HTERT RPE-1 (cell line): Measurements from ENCODE around the gene FRAS1.
"Not testable (repeated sequence)": the region's sequence is repeated elsewhere in the genome, so short reads cannot be mapped to it uniquely, and the experiment has no call there.

Source experiments
- in situ Hi-C: fragments of 300-500 bp; cut with MboI; formaldehyde crosslinking; loops from 4 replicates; pipeline ENCODE4 v1.14.3; 2020; ENCODE audit warnings: low sequenced_read_pairs

The FRAS1 gene

DNA sequence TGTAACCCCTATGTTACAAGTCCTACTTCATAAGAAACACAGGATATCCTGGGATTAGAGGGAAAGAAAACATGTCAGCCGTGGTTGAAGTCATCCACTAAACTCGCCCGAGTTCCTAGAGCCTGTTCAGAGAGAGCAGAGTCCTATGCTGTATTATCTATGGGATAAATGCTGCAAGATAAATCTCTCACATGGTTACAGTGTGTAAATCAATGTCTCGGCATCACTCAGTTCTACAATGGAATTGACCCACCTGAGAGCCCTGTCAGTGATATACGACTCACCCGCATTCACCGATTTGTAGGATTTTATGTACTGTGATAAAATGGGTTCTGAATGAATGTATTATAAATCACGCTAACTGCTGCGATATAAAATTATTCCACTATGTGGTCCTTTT, 366.7 kb downstream of the FRAS1 start:
- in situ Hi-C loops: no loop called here

DNA sequence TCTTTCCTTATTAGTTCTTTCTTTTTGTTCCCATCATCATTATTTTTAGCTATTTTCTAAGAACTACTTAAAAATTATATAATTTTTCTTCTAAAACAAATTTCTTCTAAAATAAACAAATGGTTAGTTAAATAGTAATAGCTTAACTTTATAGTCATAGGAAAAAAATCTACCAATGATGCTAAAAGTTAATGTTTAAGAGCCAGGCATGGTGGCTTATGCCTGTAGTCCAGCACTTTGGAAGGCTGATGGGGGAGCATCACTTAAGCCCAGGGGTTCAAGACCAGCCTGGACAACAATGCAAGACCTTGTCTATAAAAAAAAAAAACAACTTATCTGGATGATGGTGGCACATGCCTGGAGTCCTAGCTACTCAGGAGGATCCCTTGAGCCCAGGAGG, 367.3 kb downstream of the FRAS1 start:
- in situ Hi-C loops: no loop called here

DNA sequence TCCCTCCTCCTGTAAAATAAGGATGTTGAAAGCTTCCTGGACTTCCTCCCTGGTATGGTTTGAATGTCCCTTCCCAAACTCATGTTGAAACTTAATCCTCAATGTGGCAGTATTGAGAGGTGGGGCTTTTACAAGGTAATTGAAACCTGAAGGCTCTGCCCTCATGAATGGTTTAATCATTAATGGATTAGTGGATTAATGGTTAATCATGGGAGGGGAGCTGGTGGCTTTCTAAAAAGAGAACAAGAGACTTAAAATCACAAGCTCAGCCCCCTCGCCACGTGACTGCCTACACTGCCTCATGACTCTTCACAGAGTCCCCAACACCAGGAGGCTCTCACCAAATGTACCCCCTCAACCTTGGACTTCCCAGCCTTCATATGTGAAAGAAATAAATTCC, 369.8 kb downstream of the FRAS1 start:
- in situ Hi-C loops: no loop called here

DNA sequence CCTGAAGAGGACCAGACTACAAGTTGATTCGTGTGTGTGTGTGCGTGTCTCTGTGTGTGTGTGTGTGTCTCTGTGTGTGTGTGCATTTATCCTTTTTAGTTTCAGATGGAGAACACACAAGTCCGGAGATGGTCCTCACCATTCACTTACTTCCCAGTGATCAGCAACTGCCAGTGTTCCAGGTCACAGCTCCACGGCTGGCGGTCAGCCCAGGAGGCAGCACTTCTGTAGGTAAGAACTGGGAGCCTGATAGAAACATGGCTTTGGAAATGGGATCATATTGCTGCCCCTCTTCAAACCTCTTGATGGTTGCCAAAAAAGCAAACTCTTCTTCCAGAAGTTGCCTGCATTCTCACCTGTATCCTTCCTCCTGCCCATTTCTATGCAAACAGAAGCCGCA, 371.9 kb downstream of the FRAS1 start:
- in situ Hi-C loops: no loop called here

DNA sequence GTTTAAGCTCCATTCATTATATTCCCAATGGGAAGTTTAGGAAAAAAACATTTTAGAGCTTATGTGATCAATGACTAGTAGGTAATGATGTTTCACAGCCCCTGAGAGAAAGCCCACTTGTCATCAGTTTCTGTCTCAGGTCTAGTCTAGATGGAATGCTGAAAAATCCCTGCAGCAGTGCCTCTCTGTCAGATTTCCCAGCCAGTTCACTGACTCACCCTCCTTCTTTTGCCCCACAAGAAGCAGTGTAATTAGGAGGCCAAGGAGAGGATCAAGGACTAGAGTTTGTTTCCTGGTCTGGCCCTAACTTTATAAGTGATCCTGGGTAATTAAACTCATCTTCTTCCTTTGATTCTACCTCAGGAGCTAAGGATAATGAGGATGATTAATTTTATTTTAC, 375.8 kb downstream of the FRAS1 start:
- in situ Hi-C loops: no loop called here

DNA sequence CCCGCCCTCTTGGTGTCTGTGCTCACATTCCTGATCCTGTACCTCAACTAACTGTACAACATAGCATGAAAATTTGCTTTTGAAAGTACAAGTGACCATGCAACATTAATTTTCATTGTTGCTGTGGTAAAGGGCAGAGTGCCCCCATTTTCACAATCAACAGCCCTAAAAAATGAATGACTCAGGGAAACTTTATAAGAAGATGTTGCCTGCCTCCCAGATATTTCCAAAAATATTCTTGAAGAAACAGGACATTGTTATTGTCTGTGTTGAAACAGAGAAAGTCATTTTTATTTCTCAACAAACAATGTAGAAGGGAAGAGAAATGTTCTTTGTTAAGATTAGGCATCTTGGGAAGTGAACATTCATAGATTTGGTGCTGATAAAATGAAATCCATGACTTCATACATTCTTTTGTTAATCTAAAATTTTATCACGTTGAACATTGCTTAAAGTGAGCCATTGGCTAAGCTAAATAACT, 380.5 kb downstream of the FRAS1 start:
- in situ Hi-C loops: no loop called here

DNA sequence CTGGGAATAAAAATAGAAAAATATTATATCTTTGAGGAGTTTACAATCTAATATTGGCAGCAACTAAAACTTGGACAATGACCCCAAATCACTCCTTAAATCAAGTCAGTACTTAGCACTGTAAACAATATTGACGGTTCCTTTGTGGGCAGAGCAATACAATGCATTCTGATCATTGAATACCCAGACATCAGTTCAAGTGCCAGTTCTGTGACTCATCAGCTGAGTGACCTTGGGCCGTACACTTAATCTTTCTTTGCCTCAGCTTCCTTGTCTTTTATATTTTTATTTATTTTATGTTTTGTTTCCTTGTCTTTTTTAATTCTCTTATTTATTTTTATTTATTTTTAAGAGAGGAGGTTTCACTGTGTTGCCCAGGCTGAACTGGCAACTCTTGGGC, 382.2 kb downstream of the FRAS1 start:
- in situ Hi-C loops: no loop called here

DNA sequence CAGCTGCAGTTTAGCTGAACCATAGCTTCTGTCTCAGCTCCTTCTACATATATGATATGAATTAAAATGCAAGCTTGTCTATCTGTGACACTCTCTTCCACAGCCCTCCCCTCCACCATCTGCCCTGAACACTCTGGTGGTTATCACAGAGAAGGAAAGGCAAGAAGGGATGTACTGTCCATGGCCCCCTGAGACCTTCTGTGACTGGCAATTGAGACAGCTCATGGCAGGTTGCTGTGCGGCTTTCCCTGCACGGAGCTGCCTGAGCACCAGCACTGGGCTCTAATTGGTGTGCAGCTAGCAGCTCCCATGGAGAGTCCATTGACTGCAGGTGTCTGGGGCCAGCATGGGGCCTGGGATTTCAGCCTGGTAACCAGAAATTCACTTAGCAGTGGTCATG, 384.6 kb downstream of the FRAS1 start:
- in situ Hi-C loops: no loop called here

DNA sequence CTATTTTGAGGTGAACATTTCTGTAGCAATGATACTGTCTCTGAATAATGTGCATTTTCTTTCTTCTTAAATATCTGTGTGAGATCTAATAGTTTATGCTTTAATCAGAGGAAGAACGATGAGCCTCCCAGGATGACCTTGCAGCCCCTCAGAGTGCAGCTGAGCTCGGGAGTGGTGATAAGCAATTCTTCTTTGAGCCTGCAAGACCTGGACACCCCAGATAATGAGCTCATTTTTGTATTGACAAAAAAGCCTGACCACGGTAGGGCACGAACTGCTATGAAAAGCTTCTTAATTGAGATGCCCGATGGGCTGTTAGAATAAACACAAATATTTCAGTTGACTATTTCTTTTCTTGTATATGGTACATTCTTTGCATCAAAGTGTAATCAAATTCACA, 389.5 kb downstream of the FRAS1 start:
- in situ Hi-C loops: no loop called here

DNA sequence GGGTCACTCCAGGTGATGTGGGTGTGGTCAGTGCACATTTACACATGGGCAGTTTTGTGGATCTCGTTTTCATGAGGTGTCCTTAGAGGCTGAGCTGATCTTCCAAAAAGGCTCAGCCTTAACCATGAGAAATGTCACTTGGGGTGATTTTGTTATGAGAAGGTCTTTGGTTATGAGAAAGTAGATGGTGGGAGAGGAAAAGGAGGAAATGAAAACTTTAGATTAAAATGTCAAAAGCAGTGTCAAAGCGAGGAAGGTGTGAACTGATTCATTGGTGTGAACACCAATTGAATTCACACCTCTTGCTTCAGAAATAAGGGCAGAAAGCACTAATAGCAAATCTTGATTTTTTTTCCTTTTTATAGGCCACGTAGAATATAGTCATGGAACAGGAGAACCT, 394.3 kb downstream of the FRAS1 start:
- in situ Hi-C loops: no loop called here

DNA sequence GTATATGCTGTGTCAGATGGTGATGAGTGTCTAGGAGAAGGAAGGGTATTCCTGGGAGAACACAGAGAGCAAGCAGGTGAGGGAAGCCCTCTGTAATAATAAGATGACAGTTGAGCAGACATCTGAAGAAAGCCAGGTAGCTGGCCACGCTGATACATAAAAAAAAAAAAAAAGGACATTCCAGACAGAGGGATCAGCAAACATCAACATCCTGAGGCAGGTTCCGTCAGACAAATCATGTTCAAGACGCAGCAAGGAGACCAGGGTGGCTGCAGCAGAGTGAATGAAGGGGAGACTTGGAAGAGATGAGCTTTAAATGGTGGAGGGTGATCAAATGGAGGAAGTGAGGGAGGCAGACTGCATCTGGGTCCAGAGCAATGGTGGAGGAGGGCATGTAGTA, 396.9 kb downstream of the FRAS1 start:
- in situ Hi-C loops: no loop called here

DNA sequence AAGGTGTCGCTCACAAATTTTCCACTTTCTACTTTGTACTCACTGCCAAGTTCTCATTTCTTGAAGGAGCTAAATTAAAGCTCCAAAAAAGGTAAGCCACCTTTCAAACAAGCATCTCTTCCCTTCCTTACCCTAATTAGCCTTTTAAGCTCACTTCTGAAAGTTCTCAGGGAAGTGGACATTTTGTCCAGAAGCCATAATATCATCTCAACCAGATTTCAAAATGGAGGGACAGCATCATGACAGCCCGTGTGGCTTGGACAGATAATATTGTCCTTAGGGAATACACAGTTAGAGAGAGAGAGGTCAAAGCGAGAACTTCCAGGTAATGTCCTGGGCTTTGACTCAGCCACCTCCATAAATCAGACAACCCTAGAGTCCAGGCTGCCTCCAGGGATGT, 400.6 kb downstream of the FRAS1 start:
- in situ Hi-C loops: no loop called here

DNA sequence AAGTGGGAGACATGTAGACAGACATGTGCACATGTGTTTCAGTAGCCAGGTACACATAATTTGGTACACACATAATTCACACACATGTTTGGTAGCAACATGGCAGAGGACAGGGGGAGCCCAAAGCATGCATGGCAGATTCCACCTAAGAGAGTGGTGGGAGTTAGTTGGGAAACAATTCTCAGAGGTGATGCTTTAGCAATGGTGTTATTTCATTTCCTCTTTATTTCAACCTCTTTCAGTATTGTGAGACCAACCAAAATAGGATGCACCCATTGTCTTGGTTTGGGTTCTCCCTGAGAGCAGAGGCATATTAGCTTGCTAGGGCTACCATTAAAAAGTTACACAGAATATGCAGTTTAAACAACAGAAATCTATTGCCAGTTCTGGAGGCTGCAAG, 402.2 kb downstream of the FRAS1 start:
- in situ Hi-C loops: no loop called here

DNA sequence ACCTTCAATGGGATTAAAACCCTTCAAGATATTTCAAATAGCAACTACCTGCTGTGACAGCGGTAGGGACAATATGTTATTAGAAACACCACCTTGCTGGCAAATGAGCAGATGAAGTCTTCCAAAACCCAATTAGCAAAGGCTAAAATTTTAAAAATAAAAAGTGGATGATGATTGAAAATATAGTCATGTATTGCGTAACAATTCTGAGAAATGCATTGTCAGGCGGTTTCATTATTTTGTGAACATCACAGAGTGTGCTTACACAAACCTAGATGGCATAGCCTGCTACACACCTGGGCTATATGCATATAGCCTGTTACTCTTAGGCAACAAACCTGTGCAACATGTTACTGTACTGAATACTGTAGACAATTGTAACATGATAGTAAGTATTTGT, 403.2 kb downstream of the FRAS1 start:
- in situ Hi-C loops: no loop called here

DNA sequence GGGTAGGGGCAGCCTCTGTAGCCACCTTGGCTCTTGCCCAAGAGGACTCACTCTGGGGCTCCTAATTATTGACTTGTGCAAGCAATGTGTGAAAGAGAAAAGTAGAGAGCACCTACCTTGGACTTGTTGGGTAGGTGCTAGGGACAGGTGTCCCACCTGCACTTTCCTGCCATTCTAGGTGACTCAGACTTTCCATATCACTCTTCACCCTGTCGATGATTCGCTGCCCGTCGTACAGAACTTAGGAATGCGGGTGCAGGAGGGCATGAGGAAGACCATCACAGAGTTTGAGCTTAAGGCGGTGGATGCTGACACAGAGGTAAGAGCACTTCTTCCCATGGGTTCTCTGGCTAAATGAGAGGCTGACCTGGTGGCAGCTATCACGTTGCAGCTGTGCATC, 407.1 kb downstream of the FRAS1 start:
- in situ Hi-C loops: no loop called here

DNA sequence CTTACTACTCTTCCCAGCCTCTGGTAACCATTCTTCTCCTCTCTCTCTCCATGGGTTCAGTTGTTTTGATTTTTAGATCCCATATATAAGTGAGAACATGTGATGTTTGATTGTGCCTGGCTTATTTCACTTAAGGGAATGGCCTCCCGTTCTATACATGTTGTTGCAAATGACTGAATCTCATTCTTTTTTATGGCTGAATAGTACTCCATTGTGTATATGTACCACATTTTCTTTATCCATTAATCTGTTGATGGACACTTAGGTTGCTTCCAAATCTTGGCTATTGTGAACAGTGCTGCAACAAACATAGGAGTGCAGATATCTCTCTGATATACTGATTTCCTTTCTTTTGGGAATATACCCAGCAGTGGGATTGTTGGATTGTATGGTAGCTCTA, 410.1 kb downstream of the FRAS1 start:
- in situ Hi-C loops: not testable (repeated sequence)

DNA sequence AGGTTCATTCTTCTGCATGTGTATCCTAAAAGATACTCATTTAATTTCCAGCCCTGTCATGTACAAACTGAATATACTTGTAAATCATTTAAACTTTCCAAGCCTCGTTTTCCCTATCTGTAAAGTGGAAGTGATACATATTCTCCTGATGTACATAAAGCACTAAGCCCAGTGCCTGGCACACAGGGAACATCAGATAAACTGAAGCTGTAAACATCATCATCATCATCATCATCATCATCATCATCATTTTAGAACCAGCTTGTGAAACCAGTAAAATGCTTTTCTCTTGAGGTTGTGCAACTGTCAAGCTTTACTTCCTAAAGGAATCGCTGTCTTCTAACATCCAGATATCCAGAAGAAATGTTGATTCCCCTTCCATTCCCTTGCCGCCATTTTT, 411.1 kb downstream of the FRAS1 start:
- in situ Hi-C loops: no loop called here

DNA sequence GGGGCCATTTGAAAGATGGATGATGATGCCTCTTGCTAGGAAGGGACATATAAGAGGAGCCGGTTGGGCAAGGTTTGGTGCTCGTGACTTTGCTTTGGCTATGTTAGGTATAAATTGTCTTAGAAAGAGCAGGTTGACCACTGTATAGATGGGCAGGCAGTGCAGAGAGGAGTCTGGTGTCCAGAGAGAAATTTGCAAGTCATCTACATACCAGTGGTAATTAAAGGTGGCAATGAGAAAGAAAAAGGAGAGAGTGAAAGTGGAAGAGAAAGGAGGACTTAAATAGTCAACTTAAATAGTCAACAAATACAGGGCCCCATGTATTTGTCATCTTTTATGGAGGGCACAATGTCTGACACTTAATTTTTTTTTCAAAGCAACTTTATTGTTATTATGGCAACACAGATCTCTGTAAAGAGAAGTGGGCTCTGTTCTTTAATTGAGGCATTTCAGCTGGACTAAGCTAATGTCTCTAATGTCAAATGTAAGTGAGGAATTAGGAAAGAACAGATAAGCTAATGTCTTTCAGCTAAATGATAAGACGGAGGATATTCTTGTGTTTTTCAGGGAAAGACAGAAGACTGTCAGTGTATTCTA, 419.1 kb downstream of the FRAS1 start:
- in situ Hi-C loops: no loop called here

DNA sequence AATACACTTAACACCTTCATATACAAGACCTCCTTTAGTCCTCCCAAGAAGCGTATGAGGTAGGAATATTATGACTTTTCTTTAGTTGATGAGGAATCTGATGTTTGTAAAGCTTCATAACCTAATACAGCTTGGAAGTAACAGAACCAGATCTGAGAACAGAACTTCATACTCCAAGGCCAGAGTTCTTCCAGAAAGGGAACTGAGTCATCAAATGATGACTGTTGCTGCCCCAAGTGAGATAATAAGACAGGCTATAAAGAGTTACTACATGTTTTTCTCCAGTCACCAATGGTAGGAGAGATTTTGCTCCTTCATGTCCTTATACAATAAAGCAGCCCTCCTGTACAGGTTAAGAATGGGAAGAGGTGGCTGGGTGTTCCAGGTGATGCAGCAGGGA, 420.2 kb downstream of the FRAS1 start:
- in situ Hi-C loops: no loop called here

DNA sequence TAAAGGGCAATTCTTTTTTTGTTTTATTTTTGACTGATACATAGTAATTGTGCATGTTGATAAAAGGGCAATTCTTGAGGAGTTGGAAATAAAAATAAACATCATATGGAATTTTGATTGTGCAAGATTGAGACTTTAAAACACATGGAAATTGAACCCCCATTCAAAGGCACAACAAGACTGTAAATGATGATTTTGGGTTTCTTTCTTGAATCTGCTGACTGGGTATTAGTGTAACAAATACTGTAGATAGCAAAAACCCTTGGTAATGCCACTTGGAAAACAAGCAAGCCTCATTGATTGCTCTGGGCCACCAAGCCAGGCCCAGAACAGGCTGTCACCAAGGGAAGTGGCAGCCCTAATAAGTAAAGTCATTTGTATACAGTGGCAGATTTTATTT, 421.4 kb downstream of the FRAS1 start:
- in situ Hi-C loops: no loop called here

DNA sequence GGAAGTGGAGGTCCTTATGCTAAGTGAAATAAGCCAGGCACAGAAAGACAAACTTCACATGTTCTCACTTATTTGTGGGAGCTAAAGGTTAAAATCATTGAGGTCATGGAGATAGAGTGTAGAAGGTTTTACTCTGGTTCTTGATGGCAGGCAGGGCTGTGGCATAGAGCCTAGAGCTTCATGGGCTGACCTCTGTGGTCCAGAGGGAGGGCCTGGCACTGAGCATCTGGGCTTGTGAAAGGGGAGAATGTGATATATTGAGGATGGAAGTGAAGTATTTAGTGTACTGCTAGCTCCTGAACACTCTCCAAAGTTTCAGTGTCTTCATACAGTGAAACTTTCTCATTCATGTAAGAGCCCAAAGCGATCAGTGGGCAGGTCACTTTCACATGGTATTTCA, 423.2 kb downstream of the FRAS1 start:
- in situ Hi-C loops: no loop called here

DNA sequence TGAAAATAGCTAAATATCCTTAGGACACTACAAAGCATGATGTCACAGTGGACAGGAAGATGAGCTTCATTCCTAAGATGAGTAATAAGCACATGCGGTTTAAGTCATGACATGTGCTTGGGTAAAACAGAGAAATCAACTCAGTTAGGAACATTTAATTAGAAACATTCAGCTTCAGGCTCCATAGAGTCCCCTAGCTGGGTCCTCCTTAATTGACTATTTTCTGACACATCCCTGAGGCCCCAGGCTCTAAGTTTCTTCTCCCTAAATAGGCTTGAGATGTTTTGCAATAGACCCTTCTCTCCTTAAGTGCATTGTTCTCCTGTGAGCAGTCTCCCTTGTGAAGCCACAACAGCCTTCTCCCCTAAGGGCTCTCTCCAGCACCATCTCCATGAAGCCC, 424.1 kb downstream of the FRAS1 start:
- in situ Hi-C loops: no loop called here

DNA sequence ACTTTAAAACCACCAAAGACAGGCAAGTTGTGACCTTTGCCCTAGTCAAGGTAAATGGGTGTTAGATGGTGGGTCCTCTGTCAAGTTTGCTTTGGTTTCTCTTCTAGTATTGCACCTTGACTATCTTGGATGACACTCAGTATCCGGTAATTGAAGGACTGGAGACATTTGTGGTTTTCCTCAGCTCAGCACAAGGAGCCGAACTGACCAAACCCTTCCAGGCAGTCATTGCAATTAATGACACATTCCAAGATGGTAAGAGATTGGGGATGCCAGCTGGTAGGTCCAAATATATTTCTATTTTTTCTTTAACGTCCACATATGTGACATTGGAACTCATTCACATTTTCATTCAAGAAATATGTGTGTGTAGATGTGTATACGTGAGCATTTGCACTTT, 425.2 kb downstream of the FRAS1 start:
- in situ Hi-C loops: no loop called here

DNA sequence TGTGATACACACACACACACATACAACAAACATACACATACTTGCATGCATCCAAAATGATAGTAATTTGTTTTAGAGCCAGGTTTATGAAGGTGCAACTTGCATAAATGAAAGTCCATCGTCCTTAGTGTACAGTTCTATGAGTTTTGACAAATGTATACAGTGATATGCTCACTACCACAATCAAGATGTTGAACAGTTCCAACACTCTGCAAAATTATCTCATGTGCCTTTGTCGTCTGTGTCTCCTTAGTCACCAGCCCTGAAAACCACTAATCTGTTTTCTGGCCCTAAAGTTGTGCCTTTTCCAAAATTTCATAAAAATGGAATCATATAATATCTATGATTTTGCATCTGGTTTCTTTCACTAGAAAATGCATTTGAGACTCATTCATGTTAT, 426.7 kb downstream of the FRAS1 start:
- in situ Hi-C loops: no loop called here
